Fibroblast of the aortic adventitia (primary cell): ENCODE data around the gene PDGFA. TPM values are rescaled to one million over a fixed set of nuclear protein-coding genes. Genes with fewer than 3 reads are reported as not detected.

ENCODE experiments used
- DNase-seq: peaks from one replicate; pipeline ENCODE4 v3.0.0-alpha.2; 2010; ENCODE audit warnings: low read depth
- H3K4me3 ChIP-seq: 2 replicates; pipeline ENCODE4 v1.5.1; 2011; ENCODE audit warnings: low read depth, mild to moderate bottlenecking, control low read depth, low read length, moderate library complexity
- CTCF ChIP-seq: IDR thresholded peaks from 2 replicates; pipeline ENCODE4 v1.5.1; 2011; ENCODE audit warnings: mild to moderate bottlenecking, low read length, control low read depth, inconsistent platforms; ENCODE audit not compliant: insufficient read depth
- total RNA-seq: library from RNA; depleted of rRNA; stranded (reverse); fragments of >200 nt; gene quantifications from 2 replicates; pipeline ENCODE4 v1.2.3, GENCODE V29; 2012; ENCODE audit warnings: low replicate concordance

PDGFA gene
- total RNA-seq, 1 donor = 4.1 TPM

GRCh38 chr7:550881-551614 lies 31.4 kb upstream of the PDGFA start:
- no peak overlapping the region for H3K4me3 ChIP-seq
- no peak for TF ChIP-seq CTCF
- DNase-seq = no peak

GRCh38 chr7:549891-550625 lies 30.4 kb upstream of the PDGFA start:
- no peak for TF ChIP-seq CTCF
- no peak overlapping the region for H3K4me3 ChIP-seq
- DNase-seq = no peak

GRCh38 chr7:549066-549890 lies 29.6 kb upstream of the PDGFA start:
- no peak overlapping the region for H3K4me3 ChIP-seq
- DNase-seq = no peak
- TF ChIP-seq CTCF = no peak

GRCh38 chr7:548401-548800 lies 28.8 kb upstream of the PDGFA start:
- TF ChIP-seq CTCF = no peak
- DNase-seq = no peak
- H3K4me3 ChIP-seq = no peak overlapping the region

- no peak for TF ChIP-seq CTCF
- DNase-seq = no peak
- no peak overlapping the region for H3K4me3 ChIP-seq
Measured at GRCh38 chr7:545470-545869, 25.8 kb upstream of the PDGFA start.

- no peak for TF ChIP-seq CTCF
- H3K4me3 ChIP-seq = no peak overlapping the region
- no peak for DNase-seq
Measured at GRCh38 chr7:544338-545221, 24.9 kb upstream of the PDGFA start.
